ENCODE results near the gene OR1F1. TPM values are rescaled to one million over a fixed set of nuclear protein-coding genes. Genes with fewer than 3 reads are reported as not detected.

The OR1F1 gene
- total RNA-seq, 1 donor from 2014 or later = not detected

- DNase-seq (ENCODE audit: low read depth in 2 of 2) = no peak
Observed at GRCh38 chr16:3246876-3247275, 58.9 kb downstream of the OR1F1 start.

- no peak for DNase-seq (ENCODE audit: low read depth in 2 of 2)
Observed at GRCh38 chr16:3248596-3248995, 60.6 kb downstream of the OR1F1 start.

GRCh38 chr16:3249020-3249419 is 61.0 kb downstream of the OR1F1 start:
- DNase-seq (ENCODE audit: low read depth in 2 of 2) = no peak

- no peak for DNase-seq (ENCODE audit: low read depth in 2 of 2)
Observed at GRCh38 chr16:3249451-3249850, 61.4 kb downstream of the OR1F1 start.

GRCh38 chr16:3252967-3253366 is 65.0 kb downstream of the OR1F1 start:
- no peak for DNase-seq (ENCODE audit: low read depth in 2 of 2)

GRCh38 chr16:3254309-3254708 is 66.3 kb downstream of the OR1F1 start:
- no peak for DNase-seq (ENCODE audit: low read depth in 2 of 2)

Other genes starting within 250 kb of the OR1F1 start
- not detected in 2 replicates for gene KREMEN2, start 223.9 kb upstream of the OR1F1 start, total RNA-seq
- gene PAQR4, start 218.9 kb upstream of the OR1F1 start, total RNA-seq = 2.6 and 4.1 TPM in 2 replicates
- gene PKMYT1, start 207.8 kb upstream of the OR1F1 start, total RNA-seq = 0.99 and 2.0 TPM in 2 replicates
- not detected in 2 replicates for gene CLDN9, start 175.3 kb upstream of the OR1F1 start, total RNA-seq
- gene CLDN6, start 170.0 kb upstream of the OR1F1 start, total RNA-seq = not detected in 2 replicates
- 44.2 and 54.8 TPM in 2 replicates for gene TNFRSF12A, start 167.8 kb upstream of the OR1F1 start, total RNA-seq
- gene HCFC1R1, start 164.3 kb upstream of the OR1F1 start, total RNA-seq = 4.6 and 6.1 TPM in 2 replicates
- gene THOC6, start 164.2 kb upstream of the OR1F1 start, total RNA-seq = 17.2 and 18.3 TPM in 2 replicates
- gene BICDL2, start 151.3 kb upstream of the OR1F1 start, total RNA-seq = not detected in 2 replicates
- gene MMP25, start 141.6 kb upstream of the OR1F1 start, total RNA-seq = under 0.01 TPM in 2 replicates
- gene IL32, start 122.6 kb upstream of the OR1F1 start, total RNA-seq = 26.2 and 36.6 TPM in 2 replicates
- gene ZSCAN10, start 88.9 kb upstream of the OR1F1 start, total RNA-seq = under 0.01 TPM in 1 of 2 replicates, not detected in the other
- gene ZNF205, start 75.6 kb upstream of the OR1F1 start, total RNA-seq = 12.3 and 12.6 TPM in 2 replicates
- 2.8 and 3.2 TPM in 2 replicates for gene ZNF213, start 53.2 kb upstream of the OR1F1 start, total RNA-seq
- gene ZNF200, start 47.0 kb downstream of the OR1F1 start, total RNA-seq = 7.0 and 10.1 TPM in 2 replicates
- not detected in 2 replicates for gene MEFV, start 68.4 kb downstream of the OR1F1 start, total RNA-seq
- gene ZNF263, start 95.3 kb downstream of the OR1F1 start, total RNA-seq = 28.5 and 43.5 TPM in 2 replicates
- 1.7 and 3.2 TPM in 2 replicates for gene TIGD7, start 117.2 kb downstream of the OR1F1 start, total RNA-seq
- gene ZNF75A, start 117.3 kb downstream of the OR1F1 start, total RNA-seq = 9.6 and 13.3 TPM in 2 replicates
- under 0.01 TPM in 1 of 2 replicates, not detected in the other for gene OR2C1, start 167.7 kb downstream of the OR1F1 start, total RNA-seq
- gene ZSCAN32, start 212.8 kb downstream of the OR1F1 start, total RNA-seq = 7.6 and 8.9 TPM in 2 replicates
- gene ZNF174, start 213.0 kb downstream of the OR1F1 start, total RNA-seq = 4.8 and 5.2 TPM in 2 replicates

Measured in lung microvascular endothelial cell (primary cell).